Activated naive CD8-positive, alpha-beta T cell (primary cell): ENCODE results near the gene FYB1.
A peak's percentile ranks its signal among the peaks of the same experiment; 100 is the strongest.

Experiments used
- H3K27ac Mint-ChIP-seq: one replicate; pipeline ENCODE4 v1.8.0; 2021; ENCODE audit warnings: mixed read lengths
- H3K27me3 Mint-ChIP-seq: one replicate; pipeline ENCODE4 v1.8.0; 2021; ENCODE audit warnings: mixed read lengths
- H3K36me3 Mint-ChIP-seq: one replicate; pipeline ENCODE4 v1.8.0; 2021; ENCODE audit warnings: mixed read lengths
- H3K4me1 Mint-ChIP-seq: one replicate; pipeline ENCODE4 v1.8.0; 2021; ENCODE audit warnings: low read depth, mixed read lengths
- H3K4me3 Mint-ChIP-seq: one replicate; pipeline ENCODE4 v1.8.0; 2021; ENCODE audit warnings: mild to moderate bottlenecking, mixed read lengths
- H3K9me3 Mint-ChIP-seq: one replicate; pipeline ENCODE4 v1.8.0; 2021; ENCODE audit warnings: low read depth, mixed read lengths

The FYB1 gene

GRCh38 chr5:39074017-39074814, 145.1 kb downstream of the FYB1 start, which contains the start of gene RICTOR:
TSS of gene RICTOR (minus strand) at chr5:39074399. CDS start at chr5:39074377, 22 bp downstream.
- Mint-ChIP-seq H3K4me3 (peak within 1 kb of the TSS; percentile 94), H3K4me1 (peaks cover 41% of the 10 kb centered on the region), H3K36me3 (peaks cover 8% of the 10 kb centered on the region), H3K27me3 (peaks cover 20% of the 10 kb centered on the region), H3K9me3 (no peaks in the 10 kb centered on the region), H3K27ac (peak within 1 kb of the TSS; percentile 95)

GRCh38 chr5:39073767-39074016, 145.7 kb downstream of the FYB1 start:
- H3K4me1 Mint-ChIP-seq, result peaks cover 44% of the 10 kb centered on the region
- H3K36me3 Mint-ChIP-seq, result peaks cover 10% of the 10 kb centered on the region
- peaks cover 17% of the 10 kb centered on the region for H3K27me3 Mint-ChIP-seq
- H3K27ac Mint-ChIP-seq, result peak overlapping the region; percentile 95
- H3K9me3 Mint-ChIP-seq, result no peaks in the 10 kb centered on the region
- peak overlapping the region; percentile 93 for H3K4me3 Mint-ChIP-seq

GRCh38 chr5:39072925-39073766, 146.2 kb downstream of the FYB1 start:
- Mint-ChIP-seq H3K36me3 (peaks cover 13% of the 10 kb centered on the region), H3K27ac (peak overlapping the region; percentile 95), H3K27me3 (peaks cover 13% of the 10 kb centered on the region), H3K4me3 (peak overlapping the region; percentile 93), H3K9me3 (peaks cover 4% of the 10 kb centered on the region), H3K4me1 (peaks cover 48% of the 10 kb centered on the region)

GRCh38 chr5:39068099-39068498, 151.3 kb downstream of the FYB1 start:
- H3K27me3 Mint-ChIP-seq, result no peaks in the 10 kb centered on the region
- H3K4me1 Mint-ChIP-seq, result peaks cover 60% of the 10 kb centered on the region
- H3K4me3 Mint-ChIP-seq, result no peak overlapping the region
- peaks cover 10% of the 10 kb centered on the region for H3K9me3 Mint-ChIP-seq
- H3K27ac Mint-ChIP-seq, result no peak overlapping the region
- peaks cover 35% of the 10 kb centered on the region for H3K36me3 Mint-ChIP-seq

- Mint-ChIP-seq H3K9me3 (peaks cover 10% of the 10 kb centered on the region), H3K4me3 (no peak overlapping the region), H3K27ac (peak overlapping the region; percentile 48), H3K27me3 (no peaks in the 10 kb centered on the region), H3K4me1 (peaks cover 70% of the 10 kb centered on the region), H3K36me3 (peaks cover 30% of the 10 kb centered on the region)
Measured at GRCh38 chr5:39064450-39064849, 154.9 kb downstream of the FYB1 start.

GRCh38 chr5:39063037-39063436, 156.3 kb downstream of the FYB1 start:
- H3K9me3 Mint-ChIP-seq, result peaks cover 5% of the 10 kb centered on the region
- H3K27ac Mint-ChIP-seq, result peak overlapping the region; percentile 5
- H3K27me3 Mint-ChIP-seq, result no peaks in the 10 kb centered on the region
- peaks cover 76% of the 10 kb centered on the region for H3K4me1 Mint-ChIP-seq
- peaks cover 20% of the 10 kb centered on the region for H3K36me3 Mint-ChIP-seq
- H3K4me3 Mint-ChIP-seq, result no peak overlapping the region

GRCh38 chr5:39062530-39062929, 156.8 kb downstream of the FYB1 start:
- Mint-ChIP-seq H3K27ac (peak overlapping the region; percentile 5), H3K9me3 (peaks cover 4% of the 10 kb centered on the region), H3K4me3 (no peak overlapping the region), H3K27me3 (no peaks in the 10 kb centered on the region), H3K36me3 (peaks cover 15% of the 10 kb centered on the region), H3K4me1 (peaks cover 80% of the 10 kb centered on the region)

GRCh38 chr5:39062104-39062503, 157.3 kb downstream of the FYB1 start:
- H3K27ac Mint-ChIP-seq, result no peak overlapping the region
- H3K4me1 Mint-ChIP-seq, result peaks cover 82% of the 10 kb centered on the region
- H3K4me3 Mint-ChIP-seq, result no peak overlapping the region
- no peaks in the 10 kb centered on the region for H3K27me3 Mint-ChIP-seq
- peaks cover 11% of the 10 kb centered on the region for H3K36me3 Mint-ChIP-seq
- peaks cover 4% of the 10 kb centered on the region for H3K9me3 Mint-ChIP-seq

GRCh38 chr5:39059064-39059463, 160.3 kb downstream of the FYB1 start:
- Mint-ChIP-seq H3K4me1 (peaks cover 89% of the 10 kb centered on the region), H3K27ac (peak overlapping the region; percentile 12), H3K4me3 (peak overlapping the region; percentile 72), H3K9me3 (no peaks in the 10 kb centered on the region), H3K27me3 (no peaks in the 10 kb centered on the region), H3K36me3 (no peaks in the 10 kb centered on the region)

GRCh38 chr5:39058178-39058921, 161.0 kb downstream of the FYB1 start:
- peaks cover 87% of the 10 kb centered on the region for H3K4me1 Mint-ChIP-seq
- no peaks in the 10 kb centered on the region for H3K27me3 Mint-ChIP-seq
- H3K9me3 Mint-ChIP-seq, result no peaks in the 10 kb centered on the region
- H3K36me3 Mint-ChIP-seq, result no peaks in the 10 kb centered on the region
- peak overlapping the region; percentile 72 for H3K4me3 Mint-ChIP-seq
- peak overlapping the region; percentile 30 for H3K27ac Mint-ChIP-seq

- Mint-ChIP-seq H3K4me1 (peaks cover 86% of the 10 kb centered on the region), H3K27me3 (no peaks in the 10 kb centered on the region), H3K9me3 (no peaks in the 10 kb centered on the region), H3K4me3 (peak overlapping the region; percentile 72), H3K27ac (peak overlapping the region; percentile 30), H3K36me3 (no peaks in the 10 kb centered on the region)
Measured at GRCh38 chr5:39057734-39058133, 161.6 kb downstream of the FYB1 start.

- Mint-ChIP-seq H3K27ac (peak overlapping the region; percentile 25), H3K4me1 (peaks cover 80% of the 10 kb centered on the region), H3K27me3 (no peaks in the 10 kb centered on the region), H3K36me3 (no peaks in the 10 kb centered on the region), H3K9me3 (no peaks in the 10 kb centered on the region), H3K4me3 (no peak overlapping the region)
Measured at GRCh38 chr5:39055768-39056398, 163.5 kb downstream of the FYB1 start.
